CMK (cell line): Measurements from ENCODE around the gene NUBP1.
"Not testable (repeated sequence)": the region's sequence is repeated elsewhere in the genome, so short reads cannot be mapped to it uniquely, and the experiment has no call there.

Experiments
- DNase-seq: peaks from one replicate; pipeline ENCODE4 v3.0.0-alpha.2; 2010; ENCODE audit warnings: low read depth

NUBP1 gene

DNA sequence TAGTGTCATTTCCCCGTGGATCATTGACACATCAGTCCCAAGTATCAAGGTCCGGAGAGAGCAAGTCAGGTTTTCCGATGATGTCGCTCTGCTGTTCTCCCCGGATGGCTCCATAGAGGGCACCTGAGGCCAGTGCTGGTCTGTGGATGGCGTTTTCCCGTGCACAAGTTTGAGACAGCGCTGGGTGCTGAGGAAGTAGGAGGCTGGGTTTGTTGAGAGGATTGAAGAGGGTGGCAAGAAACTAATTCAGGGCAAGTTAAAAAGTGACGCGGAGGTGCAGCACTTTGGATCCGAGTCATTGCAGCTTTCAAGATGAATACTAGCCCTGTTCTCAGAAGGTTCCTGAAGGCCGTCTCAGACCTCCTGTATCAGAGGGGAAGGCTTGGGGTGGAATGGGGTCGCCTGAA lies 7.7 kb downstream of the NUBP1 start:
- DNase-seq: no peak

DNA sequence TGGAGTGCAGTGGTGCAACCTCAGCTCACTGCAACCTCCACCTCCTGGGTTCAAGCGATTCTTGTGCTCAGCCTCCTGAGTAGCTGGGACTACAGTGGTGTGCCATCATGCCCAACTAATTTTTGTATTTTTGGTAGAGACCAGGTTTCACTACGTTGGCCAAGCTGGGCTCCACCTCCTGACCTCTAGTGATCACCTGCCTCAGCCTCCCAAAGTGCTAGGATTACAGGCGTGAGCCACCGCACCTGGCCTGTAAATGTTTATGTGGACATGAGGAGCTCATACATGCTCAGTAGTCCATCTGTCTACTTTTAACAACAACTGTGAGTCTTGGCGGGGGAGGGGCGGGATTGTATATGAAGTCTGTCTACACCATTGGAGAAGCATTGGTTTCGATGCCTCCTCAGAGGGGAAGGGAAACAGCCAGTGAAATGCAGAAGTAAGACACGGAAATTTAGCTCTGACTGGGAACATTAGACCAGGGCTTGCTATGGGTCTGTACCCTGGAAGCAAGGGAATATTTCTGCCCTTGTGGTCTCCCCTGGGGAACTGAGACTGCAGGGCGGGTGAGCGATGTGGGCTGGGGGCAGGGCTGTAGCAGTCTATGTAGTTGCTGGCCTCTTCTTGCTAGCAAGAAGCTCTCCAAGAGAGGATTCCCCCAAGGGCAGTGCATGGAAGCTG lies 9.3 kb downstream of the NUBP1 start:
- DNase-seq: no peak

DNA sequence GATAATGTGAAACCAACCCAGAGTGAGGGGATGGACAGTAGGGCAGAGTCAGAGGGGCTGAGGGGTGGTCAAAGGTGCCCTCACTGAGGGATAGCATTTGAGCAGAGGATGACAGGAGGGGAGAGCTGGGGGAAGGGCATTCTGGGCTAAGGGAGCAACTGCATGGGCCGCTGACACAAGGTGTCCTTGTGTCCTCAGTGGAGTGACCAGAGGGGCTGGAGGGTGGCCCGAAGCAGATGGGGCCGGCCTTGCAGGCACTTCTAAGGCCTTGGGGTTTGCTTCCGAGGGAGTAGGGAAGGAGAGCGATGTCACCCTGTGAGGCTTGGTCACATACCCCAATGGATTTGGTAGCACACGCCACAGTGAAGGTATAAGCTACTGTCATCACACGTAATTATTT lies 10.0 kb downstream of the NUBP1 start:
- DNase-seq: no peak

DNA sequence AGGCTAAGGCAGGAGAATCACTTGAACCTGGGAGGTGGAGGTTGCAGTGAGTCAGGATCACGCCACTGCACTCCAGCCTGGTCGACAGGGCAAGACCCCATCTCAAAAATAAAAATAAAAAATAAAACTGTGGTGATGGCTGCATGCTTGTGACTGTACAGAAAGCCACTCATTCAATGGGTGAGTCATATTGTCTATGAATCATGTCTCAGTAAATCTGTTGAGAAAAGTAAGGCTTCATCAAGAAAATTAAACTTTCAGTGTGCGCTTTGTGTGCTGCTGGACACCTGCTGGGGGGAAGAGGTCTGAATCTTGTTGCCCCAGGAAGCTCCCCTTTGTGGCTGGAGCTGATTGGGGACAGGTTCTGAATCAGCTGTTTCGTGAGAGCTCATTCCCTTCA lies 11.3 kb downstream of the NUBP1 start:
- DNase-seq: no peak

DNA sequence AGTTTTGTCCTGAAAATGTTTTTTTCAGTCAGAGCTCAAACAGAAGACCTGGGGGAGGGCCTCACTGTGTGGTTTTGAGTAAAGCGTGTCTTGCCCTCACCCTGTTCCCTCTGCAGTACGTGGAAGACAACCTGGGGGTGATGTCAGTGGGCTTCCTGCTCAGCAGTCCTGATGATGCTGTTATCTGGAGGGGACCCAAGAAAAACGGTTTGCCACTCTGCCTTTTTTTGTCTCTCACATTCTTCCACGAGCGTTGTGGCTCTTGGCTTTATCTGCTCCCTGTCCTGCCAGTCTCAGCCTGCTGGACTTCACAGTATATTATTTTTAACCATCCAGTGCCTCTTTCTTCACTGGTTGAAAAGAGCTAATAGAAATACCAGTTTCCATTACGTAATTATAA lies 12.9 kb downstream of the NUBP1 start:
- DNase-seq: no peak

DNA sequence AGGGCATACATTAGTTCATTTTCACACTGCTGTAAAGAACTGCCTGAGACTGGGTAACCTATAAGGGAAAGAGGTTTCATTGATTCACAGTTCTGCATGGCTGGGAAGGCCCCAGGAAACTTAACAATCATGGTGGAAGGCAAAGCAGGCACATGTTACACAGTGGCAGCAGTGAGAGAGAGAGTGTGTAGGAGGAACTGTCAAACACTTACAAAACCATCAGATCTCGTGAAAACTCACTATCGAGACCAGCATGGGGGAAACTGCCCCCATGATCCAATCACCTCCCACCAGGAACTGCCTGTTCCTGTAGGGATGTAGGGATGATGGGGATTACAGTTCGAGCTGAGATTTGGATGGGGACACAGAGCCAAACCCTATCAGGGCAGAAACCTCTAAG lies 17.2 kb downstream of the NUBP1 start:
- DNase-seq: no peak

DNA sequence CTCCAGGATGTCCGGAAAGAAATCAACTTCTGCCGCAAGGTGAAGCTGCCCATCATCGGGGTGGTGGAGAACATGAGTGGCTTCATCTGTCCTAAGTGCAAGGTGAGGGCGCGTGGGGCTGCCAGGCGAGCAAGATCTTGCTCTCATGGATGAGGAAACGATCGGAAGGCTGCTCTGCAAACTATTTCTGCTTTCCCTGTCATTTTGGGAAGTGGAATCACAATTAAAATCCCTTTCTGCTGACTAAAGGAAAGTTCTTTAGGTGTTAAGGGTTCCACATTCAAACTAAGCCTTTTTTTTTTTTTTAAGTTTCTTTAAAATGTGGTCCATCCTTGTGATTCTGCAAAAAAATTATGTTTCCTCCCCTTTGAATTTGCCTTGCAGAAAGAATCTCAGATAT lies 17.7 kb downstream of the NUBP1 start:
- no peak for DNase-seq

DNA sequence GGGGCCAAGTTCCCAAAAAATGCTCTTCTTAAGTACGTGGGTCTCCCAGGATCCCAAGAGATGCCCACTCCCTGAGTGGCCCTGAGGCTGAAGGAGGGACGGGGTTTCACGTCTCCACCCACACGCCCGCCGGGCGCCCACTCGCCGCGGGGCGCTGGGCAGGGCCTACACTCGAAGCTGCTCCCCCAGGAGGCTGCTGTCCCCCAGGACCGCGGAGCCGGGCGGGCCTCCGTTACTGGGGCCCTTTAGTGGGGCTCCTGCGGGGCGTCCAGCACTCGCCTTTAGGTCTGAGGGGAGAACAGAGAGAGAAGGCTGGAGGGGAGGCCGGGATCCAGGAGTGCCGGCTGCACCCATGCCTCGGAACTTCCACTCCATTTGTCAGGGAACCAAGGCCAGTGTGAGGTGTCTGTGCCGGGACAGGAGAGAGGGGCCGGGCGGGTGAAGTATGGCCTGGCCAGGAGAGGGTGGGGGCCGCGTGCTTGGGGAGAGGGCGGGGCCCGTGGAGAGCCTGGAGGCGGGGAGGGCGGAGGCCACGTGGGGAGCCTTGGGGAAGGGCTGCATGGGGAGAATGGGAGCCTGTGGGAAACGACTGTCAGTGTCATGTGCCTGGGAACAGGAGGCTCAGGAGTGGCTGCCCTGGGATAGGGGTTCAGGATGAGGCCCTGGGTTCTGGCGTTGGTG lies 18.8 kb downstream of the NUBP1 start:
- DNase-seq: no peak

DNA sequence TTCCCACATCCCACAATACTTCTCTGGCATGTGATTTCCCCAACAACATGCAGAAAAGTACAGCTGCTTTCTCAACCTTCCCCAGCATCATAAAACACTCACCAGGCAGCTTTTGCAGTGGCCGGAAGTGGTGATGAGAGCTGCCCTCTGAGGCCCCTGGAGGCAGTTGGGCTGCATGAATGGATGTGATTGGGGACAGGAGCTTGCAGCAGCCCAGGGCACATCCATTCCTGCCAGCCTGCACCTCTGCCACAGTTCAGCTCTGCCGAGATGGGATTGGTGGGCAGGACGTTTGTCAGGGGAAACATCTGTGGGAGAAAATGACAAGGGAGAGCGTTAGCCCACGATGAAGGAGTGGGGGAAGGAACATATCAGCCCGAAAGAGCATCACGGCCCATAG lies 19.8 kb downstream of the NUBP1 start:
- DNase-seq: no peak

DNA sequence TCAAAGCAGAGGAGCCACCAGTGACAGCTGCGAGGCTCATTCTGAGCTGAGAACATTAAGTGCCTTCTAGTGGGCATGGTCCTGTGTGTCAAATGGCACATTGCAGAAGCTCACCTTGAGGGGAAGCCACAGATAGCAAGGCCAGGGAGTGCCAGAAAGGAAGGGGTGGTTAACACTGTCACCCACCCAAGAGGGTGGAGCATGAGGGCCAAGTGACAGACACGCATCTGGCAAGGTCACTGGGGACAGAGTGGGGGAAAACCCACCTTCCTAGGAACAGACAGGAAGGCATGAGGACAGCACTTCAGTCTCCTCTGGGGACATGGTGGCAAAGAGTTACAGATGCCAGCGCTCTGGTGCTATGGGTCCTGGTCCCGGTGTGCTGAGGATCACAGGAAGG lies 22.1 kb downstream of the NUBP1 start:
- DNase-seq: no peak

DNA sequence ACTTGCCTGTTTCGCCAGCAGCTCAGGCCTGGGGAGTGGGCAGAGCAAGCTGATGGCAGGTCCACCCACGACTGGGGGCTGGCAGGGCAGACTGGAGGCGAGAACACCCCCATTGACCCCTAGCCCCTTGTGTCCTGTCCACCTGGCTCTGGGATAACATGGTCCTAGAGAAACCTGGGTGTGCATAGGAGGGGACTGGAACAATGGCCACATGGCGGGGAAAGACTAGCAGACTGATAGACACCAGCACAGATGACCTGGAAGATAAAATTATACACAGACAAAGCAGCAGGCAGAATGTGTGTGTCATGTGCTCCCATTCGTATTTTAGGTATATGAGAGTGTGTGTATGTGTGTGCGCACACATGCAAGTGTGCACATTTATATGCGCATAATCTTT lies 23.5 kb downstream of the NUBP1 start:
- DNase-seq: no peak

DNA sequence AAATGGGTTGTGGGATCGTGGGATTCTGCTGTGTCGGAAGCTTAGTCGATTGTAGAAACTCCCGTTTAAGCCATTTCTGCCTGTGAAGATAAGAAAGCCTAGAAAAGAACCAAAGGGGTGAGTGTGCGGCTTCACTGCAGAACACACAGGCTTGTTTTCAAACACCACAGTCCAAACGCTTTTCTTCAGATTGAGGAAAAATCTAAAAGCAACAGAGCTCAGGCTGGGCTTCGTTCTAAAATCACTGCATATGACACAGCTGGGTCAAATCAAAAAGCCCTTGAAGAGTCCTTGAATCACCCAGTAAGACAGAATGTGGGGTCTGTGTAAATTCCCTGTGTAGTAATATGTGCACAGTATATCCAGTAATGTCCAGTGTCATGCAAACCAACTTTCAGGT lies 25.7 kb downstream of the NUBP1 start:
- DNase-seq: no peak

DNA sequence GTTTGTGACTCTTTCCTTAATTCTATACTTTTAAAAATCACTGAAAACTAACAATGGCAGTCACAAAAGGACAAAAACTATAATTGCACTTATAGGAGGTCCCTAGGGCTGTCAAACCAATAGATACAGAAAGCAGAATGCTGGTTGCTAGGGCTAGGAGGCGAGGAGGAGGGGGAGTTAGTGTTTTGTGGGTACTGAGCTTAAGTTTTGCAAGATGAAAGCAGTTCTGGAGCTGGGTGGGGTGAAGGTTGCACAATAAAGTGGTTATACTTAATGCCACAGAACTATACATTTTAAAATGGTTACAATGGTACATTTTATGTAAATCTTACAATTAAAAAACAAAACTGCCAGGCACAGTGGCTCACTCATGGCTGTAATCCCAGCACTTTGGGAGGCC lies 27.3 kb downstream of the NUBP1 start:
- DNase-seq: no peak

DNA sequence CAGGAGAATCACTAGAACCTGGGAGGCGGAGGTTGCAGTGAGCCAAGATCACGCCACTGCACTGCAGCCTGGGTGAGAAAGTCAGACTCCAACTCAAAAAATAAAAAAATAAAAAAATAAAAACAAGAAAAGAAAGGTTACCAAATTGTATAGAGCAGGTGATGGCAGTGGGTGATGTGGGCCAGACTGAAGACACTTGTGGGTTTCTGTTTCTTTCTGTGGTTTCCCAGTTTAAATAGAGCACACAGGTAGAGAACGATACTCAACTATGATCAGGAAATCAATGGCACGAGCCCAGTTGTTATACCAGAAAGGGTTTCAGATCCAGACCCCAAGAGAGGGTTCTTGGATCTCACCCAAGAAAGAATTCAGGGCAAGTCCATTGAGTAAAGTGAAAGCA lies 32.6 kb downstream of the NUBP1 start:
- no peak for DNase-seq

DNA sequence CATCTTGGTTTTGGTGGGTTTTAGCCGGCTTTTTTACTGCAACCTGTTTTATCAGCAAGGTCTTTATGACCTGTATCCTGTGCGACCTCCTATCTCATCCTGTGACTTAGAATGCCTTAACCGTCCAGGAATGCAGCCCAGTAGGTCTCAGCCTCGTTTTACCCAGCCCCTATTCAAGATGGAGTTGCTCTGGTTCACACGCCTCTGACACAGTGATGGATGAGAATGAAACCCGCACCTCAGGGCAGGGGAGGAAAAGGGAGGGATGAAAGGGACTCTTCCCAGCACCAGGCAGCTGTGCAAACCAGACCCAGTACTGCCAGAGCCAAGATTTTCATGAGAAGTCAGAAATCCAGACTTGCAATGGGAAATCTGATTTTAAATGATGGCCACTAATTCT lies 33.3 kb downstream of the NUBP1 start:
- DNase-seq: not testable (repeated sequence)

DNA sequence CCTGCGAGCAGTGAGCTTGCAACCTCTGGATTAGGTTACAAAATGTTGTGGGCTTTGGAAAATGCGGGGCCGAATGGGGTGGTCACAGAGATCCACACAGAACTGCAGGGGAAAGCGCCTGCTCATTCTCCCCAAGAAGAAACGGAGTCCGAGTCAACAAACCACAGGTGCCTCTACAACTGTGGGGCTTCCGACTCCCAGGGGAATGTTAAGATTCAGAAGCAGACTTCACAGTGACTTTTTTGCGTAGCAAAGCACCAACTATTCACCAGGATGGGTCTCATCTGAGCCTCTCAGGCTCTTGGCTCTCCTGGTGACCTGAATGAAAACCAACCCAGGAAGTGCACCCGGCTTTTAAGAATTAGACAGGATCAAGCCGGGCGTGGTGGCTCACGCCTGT lies 33.7 kb downstream of the NUBP1 start:
- DNase-seq: no peak

DNA sequence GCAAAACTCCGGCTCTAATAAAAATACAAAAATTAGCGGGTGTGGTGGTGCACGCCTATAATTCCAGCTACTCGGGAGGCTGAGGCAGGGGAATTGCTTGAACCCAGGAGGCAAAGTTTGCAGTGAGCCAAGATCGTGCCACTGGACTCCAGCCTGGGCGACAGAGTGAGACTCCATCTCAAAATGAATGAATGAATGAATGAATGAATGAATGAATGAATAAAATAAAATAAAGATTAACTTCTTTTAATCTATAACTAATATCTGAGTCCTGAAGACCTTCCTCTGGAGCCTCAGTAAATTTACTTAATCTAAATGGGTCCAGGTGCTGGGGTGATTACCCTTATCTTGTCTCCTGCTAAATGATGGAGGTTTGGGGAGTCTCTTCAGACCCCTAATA lies 36.3 kb downstream of the NUBP1 start:
- DNase-seq: not testable (repeated sequence)

DNA sequence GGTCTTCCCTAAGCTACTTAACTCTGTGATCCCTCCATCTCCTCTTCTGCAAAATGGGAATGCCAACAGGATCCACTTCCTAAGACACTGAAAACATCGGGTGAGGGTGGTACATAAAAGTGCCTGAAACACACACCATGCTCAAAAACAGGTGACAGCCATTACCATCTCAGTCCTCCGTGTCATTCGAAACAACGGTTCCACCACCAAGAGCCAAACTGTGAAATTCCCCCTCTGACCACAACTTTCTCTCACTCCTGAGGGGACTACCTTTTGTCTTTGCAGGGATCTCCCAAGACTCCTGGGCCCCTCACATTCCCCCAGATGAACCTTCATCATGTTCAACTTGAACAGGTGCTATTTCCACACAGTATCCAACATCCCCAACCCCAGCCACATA lies 37.0 kb downstream of the NUBP1 start:
- DNase-seq: no peak

DNA sequence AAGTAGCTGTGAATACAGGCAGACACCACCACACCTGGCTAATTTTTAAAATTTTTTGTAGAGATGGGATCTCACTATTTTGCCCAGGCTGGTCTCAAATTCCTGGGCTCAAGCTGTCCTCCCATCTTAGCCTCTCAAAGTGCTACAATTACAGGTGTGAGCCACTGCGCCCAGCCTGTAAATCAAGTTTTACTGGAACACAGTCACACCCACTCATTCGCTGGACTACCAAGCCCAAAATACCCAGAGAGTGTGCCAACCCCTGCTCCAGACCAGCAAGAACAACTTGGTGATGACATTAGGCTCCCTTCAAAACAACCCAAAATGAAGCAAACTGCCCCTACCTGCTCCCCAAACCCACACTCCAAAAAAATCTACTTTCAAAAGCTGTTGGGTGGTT lies 39.0 kb downstream of the NUBP1 start:
- no peak for DNase-seq

DNA sequence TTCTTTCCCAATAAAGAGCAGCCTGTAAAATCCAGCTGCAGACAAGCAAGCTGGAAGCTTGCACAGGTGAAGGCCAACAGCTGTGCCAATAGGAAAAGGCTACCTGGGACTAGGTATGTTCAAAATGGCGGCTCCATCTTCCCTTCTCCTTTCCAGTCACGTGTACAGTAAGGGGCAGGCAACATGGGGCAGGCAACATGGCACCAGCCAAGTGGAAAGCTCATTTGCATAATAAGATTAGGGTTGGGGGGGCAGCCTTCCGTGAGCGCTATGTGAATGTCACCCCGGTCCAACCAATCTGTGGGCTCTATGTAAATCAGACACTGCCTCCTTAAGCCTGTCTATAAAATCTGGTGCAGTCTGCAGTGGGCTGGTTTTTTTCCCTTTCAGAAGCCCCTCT lies 43.7 kb downstream of the NUBP1 start:
- no peak for DNase-seq

DNA sequence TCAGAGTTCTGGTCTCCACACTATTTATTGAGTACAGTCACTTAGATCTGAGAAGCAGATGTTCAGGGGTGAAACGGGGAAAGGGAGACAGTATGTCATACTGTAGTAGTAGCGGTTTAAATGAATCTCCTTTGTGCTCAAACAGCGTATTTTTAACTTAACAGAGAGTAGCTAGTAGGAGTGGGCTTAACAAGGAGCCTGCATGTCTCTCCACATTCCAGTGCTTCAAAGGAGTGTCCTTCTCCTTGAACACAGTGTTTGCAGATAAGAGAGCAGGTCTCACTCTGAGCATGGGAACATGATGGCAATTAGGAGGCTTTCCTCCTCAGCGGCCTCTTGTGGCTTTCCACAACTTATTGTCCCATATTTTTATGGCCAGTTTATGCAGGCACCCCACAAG lies 45.0 kb downstream of the NUBP1 start:
- DNase-seq: not testable (repeated sequence)

DNA sequence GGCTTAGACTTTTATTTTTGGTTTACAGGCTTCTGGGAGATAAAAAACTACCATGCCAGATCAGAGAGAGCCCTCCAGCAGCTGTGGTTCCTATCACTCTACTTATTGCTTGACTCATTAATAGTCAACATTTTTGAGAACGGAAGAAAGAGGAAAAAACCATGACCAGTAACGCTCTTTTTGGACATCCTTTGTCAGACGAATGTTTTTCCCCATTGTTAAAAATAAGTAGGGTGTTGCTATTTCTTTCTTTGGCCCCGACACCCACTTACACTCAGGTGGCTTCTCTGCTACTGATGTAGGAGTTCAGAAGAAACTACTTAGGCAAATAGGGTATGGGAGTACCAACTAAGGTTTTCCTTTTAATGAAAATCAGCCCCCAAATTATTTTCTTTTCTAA lies 47.4 kb downstream of the NUBP1 start:
- DNase-seq: no peak

DNA sequence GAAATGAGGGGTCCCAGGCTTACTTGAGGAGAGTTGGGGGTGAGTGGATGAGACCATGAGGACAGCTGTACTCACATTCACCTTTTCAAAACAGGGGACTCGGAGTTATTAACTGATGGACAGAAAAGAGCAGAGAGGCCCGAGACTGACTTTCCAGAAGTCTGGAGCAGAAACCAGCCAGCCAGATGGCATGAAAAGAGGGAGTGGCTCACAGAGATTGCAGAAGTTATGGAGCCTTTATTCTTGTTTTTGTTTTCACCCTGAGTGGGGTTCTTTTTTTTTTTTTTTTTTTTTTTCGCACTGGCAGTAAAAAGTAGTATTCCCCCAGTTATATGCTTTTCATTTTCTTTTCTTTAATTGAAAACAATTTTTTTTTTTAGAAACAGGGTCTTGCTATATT lies 56.1 kb downstream of the NUBP1 start:
- DNase-seq: no peak

DNA sequence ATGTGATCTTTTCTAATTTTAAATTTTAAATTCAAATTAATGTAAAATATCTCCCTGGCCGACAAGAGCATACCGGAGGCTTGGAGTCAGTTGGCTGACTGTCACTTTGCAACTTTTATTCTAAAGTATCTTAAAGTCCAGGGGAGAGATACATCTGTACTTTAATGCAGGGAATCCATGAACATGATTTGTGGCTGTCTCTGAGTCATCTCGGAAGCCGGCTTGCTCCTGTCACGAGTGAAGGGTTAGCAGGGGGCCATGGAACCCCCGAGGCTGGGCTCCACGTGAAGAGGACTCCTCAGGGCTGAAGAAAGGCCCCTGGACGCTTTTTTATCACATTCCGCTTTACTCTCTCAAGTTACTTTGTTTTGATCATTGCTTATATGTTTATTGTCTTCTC lies 61.7 kb downstream of the NUBP1 start:
- no peak for DNase-seq
